ENCODE measurements around the gene ARHGAP8.

- TF ChIP-seq EZH2 (IDR thresholded peaks at IDR 0.05; ENCODE audit: low read depth, unreplicated experiment) = no peak
- no peak for TF ChIP-seq CTCF (conservative IDR thresholded peaks at IDR 0.05; ENCODE audit: low read depth in 2 of 2)
- TF ChIP-seq CREB1 (CRISPR knock-in tag; IDR thresholded peaks at IDR 0.05; ENCODE audit: low read depth) = no peak
- no peak for TF ChIP-seq POLR2AphosphoS5 (IDR thresholded peaks at IDR 0.05; ENCODE audit: low read depth)
- no peak for TF ChIP-seq REST (IDR thresholded peaks at IDR 0.05; ENCODE audit: unreplicated experiment)
- no peak for TF ChIP-seq EZH2phosphoT487 (IDR thresholded peaks at IDR 0.05; ENCODE audit: unreplicated experiment)
- no peak for TF ChIP-seq ZNF331 (CRISPR knock-in tag; IDR thresholded peaks at IDR 0.05; ENCODE audit: low read depth)
- TF ChIP-seq ETS1 (IDR thresholded peaks at IDR 0.05) = no peak
- no peak for TF ChIP-seq JUNB (IDR thresholded peaks at IDR 0.05; ENCODE audit: unreplicated experiment)
- TF ChIP-seq NANOG (IDR thresholded peaks at IDR 0.05; ENCODE audit: borderline replicate concordance) = no peak
Observed at GRCh38 chr22:44891293-44891747, 138.9 kb downstream of the ARHGAP8 start.
